MV-4-11 (cell line): ENCODE data around the gene PMVK.

Experiments
- DNase-seq: peaks from one replicate; lab custom pipeline; 2025; lab: John Stamatoyannopoulos, UW

Gene PMVK

GRCh38 chr1:154966111-154966510 lies 29.6 kb upstream of the PMVK start:
- no peak for DNase-seq

- no peak for DNase-seq
Observed at GRCh38 chr1:154964359-154964758, 27.8 kb upstream of the PMVK start.

- no peak for DNase-seq
Observed at GRCh38 chr1:154963643-154964042, 27.1 kb upstream of the PMVK start.

- no peak for DNase-seq
Observed at GRCh38 chr1:154962795-154963330, 26.3 kb upstream of the PMVK start.

GRCh38 chr1:154962156-154962749 lies 25.7 kb upstream of the PMVK start:
- DNase-seq: peak; percentile 32

GRCh38 chr1:154961207-154962155 lies 25.0 kb upstream of the PMVK start, which contains the start of gene PYGO2:
PYGO2 (minus strand) TSS chr1:154961782; CDS start chr1:154961576, 206 bp downstream.
- peak; percentile 55 for DNase-seq

GRCh38 chr1:154960446-154961136 lies 24.1 kb upstream of the PMVK start:
- no peak for DNase-seq

GRCh38 chr1:154959426-154959780 lies 22.9 kb upstream of the PMVK start:
- no peak for DNase-seq

- DNase-seq: no peak
Observed at GRCh38 chr1:154958681-154959425, 22.3 kb upstream of the PMVK start.

GRCh38 chr1:154958036-154958435 lies 21.5 kb upstream of the PMVK start:
- DNase-seq: no peak

GRCh38 chr1:154957091-154957657 lies 20.7 kb upstream of the PMVK start:
- no peak for DNase-seq

- no peak for DNase-seq
Observed at GRCh38 chr1:154956544-154956941, 20.0 kb upstream of the PMVK start.

- peak; percentile 90 for DNase-seq
Observed at GRCh38 chr1:154955718-154956543, 19.4 kb upstream of the PMVK start, which contains the start of gene PBXIP1. PBXIP1 (minus strand) TSS chr1:154956099; CDS start chr1:154953721, 2,378 bp downstream.

GRCh38 chr1:154955039-154955717 lies 18.7 kb upstream of the PMVK start:
- DNase-seq: no peak

- DNase-seq: no peak
Observed at GRCh38 chr1:154954541-154954940, 18.0 kb upstream of the PMVK start.

GRCh38 chr1:154953611-154954038 lies 17.1 kb upstream of the PMVK start:
- no peak for DNase-seq

- no peak for DNase-seq
Observed at GRCh38 chr1:154952664-154953063, 16.1 kb upstream of the PMVK start.

- no peak for DNase-seq
Observed at GRCh38 chr1:154951901-154952657, 15.6 kb upstream of the PMVK start.

- DNase-seq: no peak
Observed at GRCh38 chr1:154948079-154948478, 11.6 kb upstream of the PMVK start.
